ENCODE measurements around the gene GGT5.
A peak's percentile ranks its signal among the peaks of the same experiment; 100 is the strongest.

Gene GGT5

DNA sequence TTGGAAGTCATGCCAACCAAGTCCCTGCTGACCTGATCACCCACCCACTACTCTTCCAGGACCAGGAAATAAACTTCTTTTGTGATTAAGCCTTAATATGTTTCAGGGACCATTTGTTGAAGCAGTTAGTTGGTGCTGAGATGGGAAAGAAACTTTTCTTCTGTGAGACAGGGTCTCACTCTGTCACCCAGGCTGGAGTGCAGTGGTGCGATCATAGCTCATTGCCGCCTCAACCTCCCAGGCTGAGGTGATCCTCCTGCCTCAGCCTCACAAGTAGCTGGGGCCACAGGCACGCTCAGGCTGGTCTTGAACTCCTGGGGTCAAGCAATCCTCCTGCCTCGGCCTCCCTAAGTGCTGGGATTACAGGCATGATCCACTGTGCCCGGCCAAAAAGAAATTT, 53.0 kb downstream of the GGT5 start:
- no peak for DNase-seq (ENCODE audit: low read depth)
- no peak for TF ChIP-seq CTCF (IDR thresholded peaks at IDR 0.05; ENCODE audit: insufficient read depth, low read depth, low read length, missing control alignments)
- H3K4me3 ChIP-seq (ENCODE audit: low read length): no peak overlapping the region

DNA sequence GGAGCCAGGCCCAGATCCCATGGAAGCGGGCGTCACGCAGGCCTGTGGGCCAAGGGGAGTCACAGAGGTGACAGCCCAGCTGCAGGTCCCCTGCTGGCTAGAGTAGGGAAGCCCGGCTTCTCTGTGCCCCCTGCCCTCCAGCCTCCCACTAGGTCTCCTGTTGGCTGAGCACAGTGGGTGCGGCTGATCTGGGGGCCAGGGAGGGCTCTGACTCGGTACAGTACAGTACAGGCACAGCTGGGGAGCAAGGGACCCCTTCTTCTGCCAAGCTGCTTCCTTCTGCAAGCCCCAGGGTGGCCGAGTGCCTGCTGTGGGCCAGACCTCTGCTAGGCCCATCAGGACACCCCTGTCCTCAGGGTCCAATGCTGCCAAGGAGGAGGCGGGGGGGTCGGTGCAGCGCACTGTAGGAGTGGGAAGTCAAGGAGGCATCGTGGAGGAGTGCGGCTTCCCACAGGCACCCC, 53.5 kb downstream of the GGT5 start:
- H3K4me3 ChIP-seq (ENCODE audit: low read length): no peak overlapping the region
- no peak for TF ChIP-seq CTCF (IDR thresholded peaks at IDR 0.05; ENCODE audit: insufficient read depth, low read depth, low read length, missing control alignments)
- no peak for DNase-seq (ENCODE audit: low read depth)

DNA sequence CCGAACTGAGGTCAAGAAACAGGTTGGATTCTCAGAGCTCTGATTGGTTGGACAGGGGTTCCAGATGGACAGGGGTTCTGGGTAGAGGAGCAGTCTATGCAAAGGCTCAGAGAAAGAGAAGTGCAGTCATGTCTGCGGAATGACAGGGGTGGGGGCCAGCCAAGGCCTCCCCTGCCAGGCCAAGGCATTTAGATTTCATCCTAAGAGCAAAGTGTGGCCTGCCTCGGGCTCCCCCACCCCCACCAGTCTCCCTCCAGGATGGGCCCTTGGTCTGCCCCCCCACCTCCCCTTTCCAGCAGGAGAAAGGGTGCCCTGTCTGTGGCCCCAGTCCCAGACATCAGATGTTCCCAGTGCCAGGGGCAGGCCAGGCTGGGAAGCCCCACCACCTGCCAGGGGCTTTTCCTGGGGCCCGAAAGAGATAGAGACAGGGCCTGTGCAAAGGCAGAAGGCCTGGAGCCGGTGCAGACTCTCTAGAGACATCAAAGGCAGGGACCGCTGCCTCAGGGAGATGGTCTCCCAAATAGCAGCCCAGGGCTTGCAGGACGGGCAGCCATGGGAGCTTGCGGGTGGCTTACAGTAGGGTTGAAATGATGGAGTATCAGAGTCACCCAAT, 54.2 kb downstream of the GGT5 start:
- no peak for TF ChIP-seq CTCF (IDR thresholded peaks at IDR 0.05; ENCODE audit: insufficient read depth, low read depth, low read length, missing control alignments)
- DNase-seq (ENCODE audit: low read depth): no peak

GRCh38 chr22:24190159-24190540, 54.7 kb downstream of the GGT5 start:
- no peak overlapping the region for H3K4me3 ChIP-seq (ENCODE audit: low read length)
- DNase-seq (ENCODE audit: low read depth): no peak
- no peak for TF ChIP-seq CTCF (IDR thresholded peaks at IDR 0.05; ENCODE audit: insufficient read depth, low read depth, low read length, missing control alignments)

More for the DNA sequence above, 54.2 kb downstream of the GGT5 start:
- H3K4me3 ChIP-seq (ENCODE audit: low read length): no peak overlapping the region

- peak; percentile 88 for TF ChIP-seq CTCF (IDR thresholded peaks at IDR 0.05; ENCODE audit: insufficient read depth, low read depth, low read length, missing control alignments)
- DNase-seq (ENCODE audit: low read depth): peak; percentile 57
- no peak overlapping the region for H3K4me3 ChIP-seq (ENCODE audit: low read length)
Observed at GRCh38 chr22:24189249-24190158, 55.4 kb downstream of the GGT5 start.

DNA sequence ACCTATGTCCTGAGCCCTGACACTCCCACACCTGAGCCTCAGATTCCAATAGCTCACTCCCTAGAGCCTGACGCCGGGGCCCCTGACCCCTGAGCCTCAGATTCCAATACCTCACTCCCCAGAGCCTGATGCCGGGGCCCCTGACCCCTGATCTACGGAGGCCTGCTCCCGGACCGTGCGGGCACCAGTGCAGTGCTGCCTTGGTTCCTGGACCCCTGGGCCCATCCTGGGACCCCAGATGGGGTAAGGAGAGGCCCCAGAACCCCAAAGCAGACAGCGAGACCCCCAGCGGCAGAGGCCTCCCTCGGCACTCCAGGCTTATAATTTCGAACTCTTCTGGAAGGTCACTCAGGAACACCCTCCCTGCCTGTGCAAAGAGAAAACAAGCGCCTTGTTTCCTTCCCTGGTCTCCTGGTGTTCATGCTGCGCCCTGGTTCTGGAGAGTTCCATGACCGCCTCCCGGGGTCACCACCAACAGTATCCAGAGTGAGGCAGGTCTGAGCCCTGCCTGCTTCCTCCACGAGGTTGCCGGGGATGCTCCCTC, 56.1 kb downstream of the GGT5 start:
- TF ChIP-seq CTCF (IDR thresholded peaks at IDR 0.05; ENCODE audit: insufficient read depth, low read depth, low read length, missing control alignments): no peak
- H3K4me3 ChIP-seq (ENCODE audit: low read length): no peak overlapping the region
- no peak for DNase-seq (ENCODE audit: low read depth)

Data from epithelial cell of esophagus (primary cell).